Prostate gland (tissue), 2 donors: ENCODE measurements around the gene DNAJC8. TPM values are rescaled to one million over a fixed set of nuclear protein-coding genes. Genes with fewer than 3 reads are reported as not detected.

Experiments used
- DNase-seq: peaks from one replicate; pipeline ENCODE4 v3.0.0-alpha.2; 2019; ENCODE audit warnings: low spot score
- H3K27ac ChIP-seq, 2 donors: fragments of 200-600 bp; sonication (generic); 2 replicates each; pipeline ENCODE4 v1.5.1; 2017 to 2019
- H3K27me3 ChIP-seq: fragments of 200-600 bp; sonication (generic); replicated peaks from 2 replicates; pipeline ENCODE4 v1.5.1; 2019; ENCODE audit not compliant: insufficient read depth
- H3K36me3 ChIP-seq, 2 donors: fragments of 200-600 bp; sonication (generic); 1 replicate in 1 of 2; 2 replicates in 1 of 2; pipeline versions ENCODE4 v1.5.1 to v1.8.1; 2017 to 2019
- H3K4me1 ChIP-seq: fragments of 200-600 bp; sonication (generic); replicated peaks from 2 replicates; pipeline ENCODE4 v1.5.1; 2019
- H3K4me3 ChIP-seq, 2 donors: fragments of 200-600 bp; sonication (generic); 2 replicates each; pipeline ENCODE4 v1.5.1; 2017 to 2019
- H3K9me3 ChIP-seq: fragments of 200-600 bp; sonication (generic); 2 replicates; pipeline ENCODE4 v1.5.1; 2017
- CTCF ChIP-seq, 4 experiments: fragments of 200-600 bp in 2 of 4; fragments of 450-650 bp in 2 of 4; sonication (generic) in 2 of 4; IDR thresholded peaks; 1 replicate in 3 of 4; 2 replicates in 1 of 4; pipeline ENCODE4 v1.5.1; 2016 to 2019; ENCODE audit warnings: antibody characterized with exemption in 4 of 4, mild to moderate bottlenecking in 2 of 4, moderate library complexity in 2 of 4
- POLR2A ChIP-seq: fragments of 450-650 bp; IDR thresholded peaks from one replicate; pipeline ENCODE4 v1.6.1; 2016; ENCODE audit warnings: antibody characterized with exemption, mild to moderate bottlenecking
- POLR2AphosphoS5 ChIP-seq: sonication (generic); formaldehyde crosslinking; IDR thresholded peaks from one replicate; pipeline ENCODE4 v1.6.1; 2017; ENCODE audit warnings: antibody characterized with exemption
- WGBS: methylation state at CpG from one replicate; pipeline ENCODE4 v1.1.5; 2018; 5-methylcytosine and 5-hydroxymethylcytosine counted together
- intact Hi-C: fragments of 100-400 bp; cut with DNase I; formaldehyde crosslinking; loops from one replicate; pipeline ENCODE4 v1.14.2; 2022
- total RNA-seq, 2 donors: library from RNA; depleted of rRNA; stranded (reverse); fragments of >200 nt; gene quantifications; one replicate each; pipeline ENCODE4 v1.1.0, GENCODE V29; 2016

Gene DNAJC8
- total RNA-seq, 2 donors from 2014 or later = 43.7 to 60.3 TPM

- no peaks in the 10 kb centered on the region for H3K4me1 ChIP-seq
- WGBS = 86% methylated on average over 1 of the region's 1 CpG
Observed at GRCh38 chr1:28185071-28185470, 47.8 kb downstream of the DNAJC8 start.

GRCh38 chr1:28180306-28181305 is 52.2 kb downstream of the DNAJC8 start:
- Histone ChIP-seq H3K27me3 (no peaks in the 10 kb centered on the region), H3K9me3 (no peaks in the 10 kb centered on the region), H3K4me3 (no peak overlapping the region), H3K36me3 (no peaks in the 10 kb centered on the region), H3K27ac (no peak overlapping the region), H3K4me1 (no peaks in the 10 kb centered on the region)
- intact Hi-C loops = no loop called here
- no peak for DNase-seq
- TF ChIP-seq POLR2AphosphoS5 = no peak
- WGBS = 50% methylated on average over 12 of the region's 12 CpGs

More at GRCh38 chr1:28185071-28185470, 47.8 kb downstream of the DNAJC8 start:
- no peaks in the 10 kb centered on the region for H3K27me3 ChIP-seq
- TF ChIP-seq POLR2A = no peak
- no peak for TF ChIP-seq POLR2AphosphoS5
- no peak for TF ChIP-seq CTCF (IDR thresholded peaks at IDR 0.05)
- H3K9me3 ChIP-seq = no peaks in the 10 kb centered on the region
- intact Hi-C loops = no loop called here
- DNase-seq = no peak
- no peaks in the 10 kb centered on the region for H3K36me3 ChIP-seq
- no peak overlapping the region for H3K27ac ChIP-seq
- no peak overlapping the region for H3K4me3 ChIP-seq

GRCh38 chr1:28178690-28179485 is 53.9 kb downstream of the DNAJC8 start:
- intact Hi-C loops = no loop called here
- TF ChIP-seq POLR2A (no peak), POLR2AphosphoS5 (no peak), CTCF (IDR thresholded peaks at IDR 0.05) (no peak)
- Histone ChIP-seq H3K27me3 (no peaks in the 10 kb centered on the region), H3K36me3 (no peaks in the 10 kb centered on the region), H3K4me3 (no peak overlapping the region), H3K9me3 (no peaks in the 10 kb centered on the region), H3K4me1 (no peaks in the 10 kb centered on the region), H3K27ac (no peak overlapping the region)
- DNase-seq = no peak
- WGBS = 92% methylated on average over 15 of the region's 15 CpGs

GRCh38 chr1:28176492-28177470 is 56.0 kb downstream of the DNAJC8 start, which contains the start of gene PTAFR:
TSS of gene PTAFR (minus strand) at chr1:28176690. CDS start at chr1:28151021, 25,669 bp downstream.
- Histone ChIP-seq H3K9me3 (no peaks in the 10 kb centered on the region), H3K36me3 (no peaks in the 10 kb centered on the region), H3K27ac (no peak within 1 kb of the TSS), H3K4me1 (no peaks in the 10 kb centered on the region), H3K27me3 (no peaks in the 10 kb centered on the region), H3K4me3 (no peak within 1 kb of the TSS)
- TF ChIP-seq POLR2A = no peak
- no peak for TF ChIP-seq CTCF (IDR thresholded peaks at IDR 0.05)
- no peak for TF ChIP-seq POLR2AphosphoS5
- no peak for DNase-seq
- 59% methylated on average over 18 of the region's 18 CpGs for WGBS
- intact Hi-C loops = no loop called here
